ENCODE results near the gene TPCN2.

TPCN2 gene

DNA sequence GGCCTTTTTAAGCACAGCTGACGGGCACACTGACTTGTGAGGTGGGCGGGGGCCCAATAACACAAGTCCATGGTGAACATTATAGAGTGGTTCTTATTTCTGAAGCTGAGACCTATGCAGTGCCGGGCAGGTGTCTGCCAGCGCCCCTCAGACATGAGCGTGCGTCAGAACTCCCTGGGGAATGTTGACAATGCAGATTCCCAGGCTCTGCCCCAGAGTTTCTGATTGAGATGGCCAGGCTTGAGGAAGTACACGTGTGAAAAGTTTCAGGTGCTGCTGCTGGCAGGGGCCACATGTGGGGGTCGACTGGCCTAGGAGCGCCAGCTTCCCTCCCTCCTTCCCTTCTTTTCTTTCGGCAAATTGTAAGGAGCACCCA lies 46.2 kb downstream of the TPCN2 start:
- no peak for DNase-seq (ENCODE audit: low read depth)

DNA sequence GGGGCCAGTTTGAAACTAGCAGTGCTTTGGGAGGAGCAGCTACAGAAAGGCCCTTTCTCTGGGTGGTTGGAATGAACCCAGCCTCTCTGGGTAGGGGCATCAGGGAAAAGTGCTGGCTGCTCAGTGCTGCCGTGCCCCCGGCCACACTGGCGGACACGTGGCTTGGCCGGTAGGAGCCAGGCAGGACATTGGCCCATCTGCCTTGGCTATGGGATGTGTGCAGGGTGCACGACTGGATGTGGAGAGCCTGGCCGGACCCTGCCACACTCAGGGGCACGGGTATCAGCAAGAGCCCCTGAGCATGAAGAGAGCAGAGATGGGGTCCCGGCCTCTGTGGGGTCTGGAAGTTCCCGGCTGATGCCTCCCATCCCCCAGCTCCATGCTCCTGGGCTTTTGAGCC lies 46.6 kb downstream of the TPCN2 start:
- DNase-seq (ENCODE audit: low read depth), result no peak

DNA sequence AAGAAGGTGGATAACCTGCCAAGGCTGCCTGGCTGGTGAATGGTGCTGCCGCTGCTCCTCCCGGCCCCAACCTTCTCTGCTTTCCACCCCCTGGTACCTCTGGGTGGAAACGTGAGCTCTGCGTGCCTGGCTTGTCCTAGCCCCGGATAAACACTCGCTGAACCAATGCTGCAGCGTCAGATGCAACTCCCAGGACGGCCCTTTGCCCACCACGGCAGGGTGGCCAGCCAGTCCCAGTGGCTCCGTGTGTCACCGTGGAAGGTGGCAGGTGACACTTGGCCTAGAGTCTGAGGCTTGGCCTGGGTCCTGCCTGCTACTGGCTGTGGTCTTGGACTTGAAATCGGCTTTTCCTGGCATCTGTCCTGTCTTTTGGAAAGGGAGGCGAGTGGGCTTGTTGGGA lies 47.7 kb downstream of the TPCN2 start:
- no peak for DNase-seq (ENCODE audit: low read depth)

DNA sequence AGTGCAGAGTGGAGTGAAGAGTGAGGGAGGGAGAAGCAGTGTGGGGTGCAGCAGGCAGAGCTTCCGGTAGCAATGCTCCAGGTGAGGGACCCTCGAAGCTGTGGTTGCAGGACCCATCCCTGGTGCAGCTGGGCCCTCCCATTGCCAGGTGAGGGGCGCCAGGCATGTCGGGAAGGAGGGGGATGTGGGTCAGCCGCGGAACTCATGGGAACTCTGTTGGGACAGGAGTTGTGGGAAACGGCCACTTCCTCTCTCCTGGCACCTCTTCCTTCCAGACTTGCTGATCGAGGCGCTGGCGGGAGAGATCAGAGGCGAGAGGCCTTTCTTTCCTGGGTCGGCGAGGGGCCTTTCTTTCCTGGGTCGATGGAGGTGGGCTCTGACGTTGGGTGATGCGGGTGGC lies 48.5 kb downstream of the TPCN2 start:
- no peak for DNase-seq (ENCODE audit: low read depth)

DNA sequence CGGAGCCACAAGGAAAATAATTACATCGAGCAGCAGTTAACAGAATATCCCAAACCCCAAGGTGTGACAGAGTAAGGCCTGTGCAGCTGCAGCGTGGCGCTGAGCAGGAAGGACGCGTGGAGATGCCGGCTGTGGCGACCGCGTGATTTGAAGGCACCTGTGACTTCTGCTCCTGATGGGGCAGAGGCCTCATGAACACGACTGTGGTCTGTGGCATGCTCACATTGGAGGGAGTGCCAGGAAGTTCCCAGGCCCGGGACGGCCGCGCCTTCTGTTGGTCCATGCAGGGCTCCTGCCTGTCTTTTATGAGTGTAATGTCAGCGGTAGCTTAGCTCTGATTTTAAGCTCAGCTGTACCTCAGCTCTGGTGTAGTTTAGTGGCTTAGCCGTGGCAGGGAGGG lies 50.4 kb downstream of the TPCN2 start:
- DNase-seq (ENCODE audit: low read depth), result no peak

DNA sequence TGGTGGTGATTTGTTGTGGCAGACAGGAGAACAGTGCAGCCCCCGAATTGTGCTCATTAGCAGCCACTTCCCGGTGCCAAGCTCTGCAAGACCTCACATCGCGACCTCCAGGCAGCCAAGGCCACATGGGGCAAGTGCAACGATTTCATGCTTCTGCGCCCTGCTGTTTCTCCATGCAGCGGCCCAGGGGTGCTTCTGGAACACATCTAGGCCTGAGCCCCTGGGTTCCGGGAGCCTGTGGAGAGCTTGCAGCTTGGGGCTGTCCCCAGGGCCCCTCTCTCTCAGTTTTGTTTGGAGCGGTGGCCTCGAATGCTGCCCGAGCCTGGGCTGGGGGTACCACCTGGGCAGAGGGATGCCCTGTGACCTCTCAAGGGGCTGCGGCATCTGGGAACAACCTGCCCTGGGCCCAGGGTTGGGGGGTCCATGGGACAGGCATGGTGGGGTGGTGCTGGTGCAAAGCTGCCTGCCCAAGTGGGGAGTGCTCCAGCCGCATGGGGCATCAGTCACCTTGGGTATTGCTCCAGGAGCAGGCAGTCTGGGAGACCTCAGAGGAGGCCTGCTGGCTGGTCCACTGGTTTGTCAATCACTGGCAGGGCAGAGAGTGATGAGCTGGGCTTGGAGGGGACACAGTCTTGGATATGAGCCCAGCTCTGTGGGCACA lies 51.9 kb downstream of the TPCN2 start:
- DNase-seq (ENCODE audit: low read depth), result no peak

DNA sequence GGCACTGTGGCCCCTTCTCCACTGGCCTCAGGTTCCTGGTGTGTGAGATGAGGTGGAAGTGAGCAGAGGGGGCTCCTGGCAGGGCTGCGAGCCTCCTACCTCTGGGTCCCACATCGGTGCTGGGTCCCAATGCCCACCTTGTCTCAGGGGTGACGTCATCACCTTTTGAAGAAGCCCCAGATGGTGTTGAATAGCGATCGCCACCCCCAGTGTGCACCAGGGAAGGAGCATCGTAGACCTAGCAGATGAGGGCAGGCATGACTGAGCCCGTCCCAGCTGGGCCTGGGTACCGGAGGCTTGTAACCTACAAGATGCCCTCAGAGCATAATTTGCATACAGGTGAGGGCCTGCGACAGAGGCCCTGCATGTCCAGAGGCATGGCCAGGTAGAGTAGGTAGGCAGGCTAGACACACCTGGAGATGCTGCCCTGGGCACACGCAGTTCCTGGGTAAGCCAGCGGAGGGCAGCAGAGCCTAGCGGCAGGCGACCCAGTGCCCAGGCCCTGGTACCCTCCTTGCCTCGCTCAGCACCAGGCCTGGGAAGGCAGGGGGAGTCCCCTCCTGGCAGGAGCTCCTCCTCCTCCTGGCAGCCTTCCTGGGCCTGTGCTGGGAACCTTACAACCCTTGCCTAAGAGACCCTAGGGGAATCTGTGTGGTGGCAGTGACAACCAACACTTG lies 52.5 kb downstream of the TPCN2 start:
- peak; percentile 59 for DNase-seq (ENCODE audit: low read depth)

DNA sequence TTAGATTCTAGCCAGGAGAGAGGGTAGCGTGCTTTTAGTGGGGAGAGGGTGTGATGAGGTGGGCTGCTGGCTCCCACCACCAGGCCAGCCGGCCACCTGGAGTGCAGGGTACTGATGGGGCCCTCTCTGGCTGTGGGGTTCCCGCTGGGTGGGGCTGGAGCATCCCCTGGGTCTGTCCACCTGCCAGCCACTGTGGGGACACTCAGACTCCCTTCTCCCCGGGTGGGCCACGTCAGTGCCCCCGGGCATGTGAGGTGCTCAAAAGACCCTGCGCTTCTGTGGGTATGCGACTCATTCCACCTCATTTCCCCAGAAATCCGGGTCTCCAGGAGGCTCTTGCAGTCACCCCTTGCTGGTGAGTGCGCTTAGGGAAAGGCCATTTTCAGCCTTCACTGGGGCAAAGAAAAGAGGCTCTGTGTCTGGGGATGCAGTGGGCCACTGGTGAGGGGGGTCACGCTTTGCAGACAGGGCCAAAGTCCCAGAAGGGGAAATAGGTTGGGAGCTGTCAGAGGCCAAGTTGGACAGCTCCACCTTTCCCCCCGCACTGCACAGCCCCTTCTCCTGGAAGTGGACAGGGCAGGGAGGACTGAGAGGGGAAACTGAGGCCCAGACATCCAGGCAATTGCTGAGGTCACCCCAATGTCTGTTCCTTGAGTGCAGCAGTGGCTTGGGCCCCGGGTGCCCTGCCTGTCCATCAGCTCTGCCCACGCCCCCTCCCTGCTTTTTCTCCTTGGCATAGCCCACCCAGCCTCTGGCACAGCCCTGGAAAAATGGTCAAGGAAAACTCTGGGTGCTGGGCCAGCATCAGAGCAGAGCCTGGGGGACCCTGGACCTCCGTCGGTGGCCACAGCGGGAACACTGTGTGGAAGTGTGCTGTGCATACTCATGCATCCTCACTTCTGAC lies 53.3 kb downstream of the TPCN2 start:
- no peak for DNase-seq (ENCODE audit: low read depth)

DNA sequence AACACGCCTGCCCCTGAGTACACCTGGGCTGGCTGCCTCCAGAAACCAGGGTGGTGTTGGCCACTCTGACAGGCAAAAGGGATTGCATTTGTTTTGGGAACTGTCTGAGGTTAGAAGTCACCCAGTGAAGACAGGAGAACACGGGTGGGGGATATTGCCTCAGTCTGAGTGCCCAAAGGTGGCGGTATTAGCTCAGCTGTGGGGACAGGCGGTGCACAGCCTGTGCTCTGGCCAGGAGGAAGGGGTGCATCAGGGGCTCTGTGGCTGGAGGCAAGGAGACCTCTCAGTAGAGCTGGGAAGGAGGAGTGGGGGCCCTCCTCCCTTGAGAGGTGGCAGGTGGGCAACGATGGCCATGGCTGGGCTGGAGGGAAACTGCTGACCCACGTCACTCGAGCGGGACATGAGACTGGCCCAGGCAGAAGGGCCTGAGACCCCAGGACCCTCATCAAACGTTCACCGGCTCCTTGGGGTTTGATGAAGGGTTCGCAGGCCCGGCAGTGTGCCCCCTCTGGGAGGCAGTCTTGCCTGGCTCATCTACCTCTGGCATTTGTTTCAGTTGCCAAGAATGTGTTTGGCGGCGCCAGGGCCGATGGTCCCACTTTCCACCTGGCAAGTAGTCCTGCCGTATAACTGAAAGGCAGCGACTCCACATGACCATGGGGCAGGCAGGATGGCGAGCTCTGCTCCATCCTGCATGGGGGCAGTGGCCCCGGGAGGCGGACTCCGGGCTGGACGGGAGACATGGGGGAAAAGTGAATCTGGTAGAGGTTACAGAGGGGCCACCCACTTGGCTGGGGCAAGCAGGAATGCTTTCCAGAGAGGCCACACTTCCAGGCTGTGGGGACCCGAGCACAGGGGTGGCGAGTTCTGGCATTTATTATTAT lies 54.2 kb downstream of the TPCN2 start:
- no peak for DNase-seq (ENCODE audit: low read depth)

DNA sequence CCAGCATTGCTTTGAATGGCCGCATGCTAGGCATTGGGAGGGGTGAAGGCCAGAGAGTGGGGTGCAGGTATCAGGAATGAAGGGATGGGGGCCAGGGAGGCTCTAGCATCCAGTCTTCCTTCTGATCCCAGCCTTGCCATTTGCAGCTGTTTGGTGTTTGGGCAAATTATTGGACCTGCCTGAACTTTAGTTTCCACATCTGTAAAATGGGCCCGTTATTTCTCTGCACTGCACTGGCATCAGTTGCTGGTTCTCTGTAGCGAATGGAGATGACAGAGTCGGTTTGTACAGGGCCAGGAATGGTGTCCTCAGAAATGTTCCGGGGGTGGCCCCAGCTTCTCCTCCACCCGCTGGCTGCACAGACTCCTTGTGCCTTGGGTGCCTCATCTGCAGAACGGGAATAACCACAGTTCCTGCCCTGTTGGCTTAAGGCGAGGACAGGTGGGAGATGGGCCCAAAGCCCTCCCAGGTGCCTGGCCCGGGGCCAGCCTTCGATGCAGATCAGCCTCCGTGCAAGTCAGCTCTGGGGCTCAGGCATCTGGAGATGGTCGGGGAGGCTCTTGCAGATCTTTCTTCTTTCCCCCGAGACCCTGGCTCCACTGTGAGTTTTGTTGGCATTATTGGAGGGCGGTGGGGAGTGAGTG lies 55.6 kb downstream of the TPCN2 start:
- no peak for DNase-seq (ENCODE audit: low read depth)

DNA sequence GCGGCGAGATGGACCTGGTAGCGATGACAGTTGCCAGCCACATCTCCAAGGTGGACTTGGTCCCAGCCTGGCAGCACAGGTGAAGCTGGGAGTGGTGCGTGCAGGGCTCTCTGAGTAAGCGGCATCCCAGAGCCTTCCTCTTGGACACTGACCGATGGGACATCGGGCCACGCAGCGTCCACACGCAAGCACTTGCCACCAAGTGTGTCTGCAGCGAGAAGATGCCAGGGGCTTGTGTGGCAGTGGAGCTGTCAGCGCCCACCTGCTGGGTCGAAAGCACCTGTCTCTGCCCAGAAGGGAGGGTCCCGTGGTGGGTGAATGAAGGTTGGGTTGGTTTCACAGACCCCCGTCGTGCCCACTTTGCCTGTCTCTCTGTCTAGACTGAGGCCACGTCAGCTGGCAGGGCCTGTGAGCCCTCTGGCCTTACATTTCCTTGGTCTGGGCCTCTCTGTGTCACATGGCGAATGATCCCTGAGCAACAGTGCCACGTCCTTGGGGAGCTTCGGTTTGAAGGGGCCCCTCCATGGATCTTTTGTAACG lies 56.2 kb downstream of the TPCN2 start:
- DNase-seq (ENCODE audit: low read depth), result no peak

DNA sequence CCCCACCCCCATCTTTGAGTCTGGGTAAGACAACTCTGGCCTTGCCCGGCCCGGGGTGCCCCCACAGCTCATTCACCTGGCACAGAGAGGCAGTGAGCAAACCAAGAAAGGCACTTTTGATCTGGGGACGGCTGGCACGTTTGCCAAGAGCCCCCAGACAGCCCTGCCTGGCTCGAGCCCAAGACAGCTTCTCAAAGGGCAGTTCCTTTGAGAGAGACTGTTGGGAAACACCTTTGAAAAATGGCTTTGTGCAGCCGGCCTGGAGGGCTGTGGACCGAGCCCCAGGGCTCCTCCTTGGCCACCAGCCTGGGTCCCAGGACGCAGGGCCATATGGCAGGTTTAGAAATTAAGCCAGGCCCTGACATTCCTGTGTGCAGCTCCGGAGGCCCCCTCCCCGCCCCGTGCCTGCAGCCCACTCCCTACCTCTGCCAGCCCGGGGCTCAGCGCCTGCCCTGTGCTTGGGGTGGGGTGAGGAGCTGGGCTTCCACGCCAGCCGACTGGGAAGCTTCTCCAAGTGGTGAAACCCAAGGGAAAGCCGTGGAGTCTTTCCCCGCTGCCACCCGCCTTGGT lies 56.8 kb downstream of the TPCN2 start:
- DNase-seq (ENCODE audit: low read depth), result no peak

DNA sequence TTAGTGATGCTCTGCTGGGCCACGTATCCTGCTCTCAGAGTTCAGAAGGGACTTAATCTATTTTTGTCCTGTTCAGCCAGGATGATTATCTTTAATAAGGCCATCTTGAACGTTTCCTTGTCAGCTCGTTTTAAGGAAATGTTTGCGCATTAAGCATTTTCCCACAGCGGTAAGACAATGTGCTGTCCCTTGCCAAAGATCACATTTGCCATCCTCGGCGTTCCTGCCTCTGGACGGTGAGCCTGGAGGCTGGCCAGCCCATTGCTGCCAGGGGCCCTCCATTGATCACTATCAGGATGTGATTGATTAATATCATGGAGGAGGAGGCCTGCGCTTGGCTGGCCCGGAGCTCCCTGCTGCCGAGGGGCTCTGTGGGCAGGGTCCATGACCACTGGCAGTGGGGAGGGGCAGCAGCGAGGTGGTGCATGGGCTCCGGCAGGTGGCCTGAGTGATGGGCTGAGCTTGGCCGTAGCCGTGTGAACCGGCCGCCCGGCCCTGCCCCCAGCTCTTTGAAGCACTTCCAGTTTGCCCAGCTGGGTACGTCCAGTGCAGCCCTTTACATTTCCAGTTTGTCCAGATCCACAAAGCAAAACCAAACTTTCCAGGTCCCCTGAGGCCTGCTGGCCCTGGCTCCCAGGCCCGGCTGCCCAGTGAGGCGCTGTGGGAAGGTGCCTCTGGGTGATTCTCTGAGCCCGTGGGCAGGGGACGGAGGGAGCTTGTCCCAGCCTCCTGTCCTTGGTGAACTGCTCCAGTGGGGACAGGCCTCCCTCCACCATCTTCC lies 57.5 kb downstream of the TPCN2 start:
- DNase-seq (ENCODE audit: low read depth), result no peak

DNA sequence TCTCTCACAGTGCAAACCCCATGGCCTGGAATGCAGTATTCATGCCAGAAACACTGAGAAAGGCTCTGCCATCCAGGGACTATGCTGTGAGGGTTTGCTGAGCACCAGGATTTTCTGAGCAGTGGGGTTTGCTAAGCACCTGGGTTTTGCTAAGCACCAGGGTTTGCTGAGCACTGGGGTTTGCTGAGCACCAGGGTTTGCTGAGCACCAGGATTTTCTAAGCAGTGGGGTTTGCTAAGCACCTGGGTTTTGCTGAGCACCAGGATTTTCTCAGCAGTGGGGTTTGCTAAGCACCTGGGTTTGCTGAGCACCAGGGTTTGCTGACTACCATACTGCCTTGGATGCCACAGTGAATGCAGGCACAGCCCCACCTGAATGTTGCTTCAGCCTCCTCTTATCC lies 58.7 kb downstream of the TPCN2 start:
- no peak for DNase-seq (ENCODE audit: low read depth)

DNA sequence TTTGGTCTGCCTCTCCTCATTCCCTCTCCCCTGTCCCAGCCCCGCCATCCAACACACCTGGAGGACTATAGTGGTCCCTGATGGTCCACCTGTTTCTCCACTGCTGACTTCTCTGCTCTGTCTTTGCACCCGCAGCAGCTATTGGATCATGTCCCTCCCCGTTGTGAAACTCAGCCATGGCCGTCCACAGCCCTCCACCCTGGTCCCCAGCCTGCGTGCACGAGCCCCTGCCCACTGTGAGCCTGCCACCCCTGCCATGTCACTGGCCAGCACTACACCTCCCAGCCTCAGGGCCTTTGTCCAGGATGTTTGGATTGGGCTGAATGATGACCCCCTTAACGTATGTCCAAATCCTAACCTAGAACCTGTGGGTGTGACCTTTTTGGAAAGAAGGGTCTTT lies 59.3 kb downstream of the TPCN2 start:
- DNase-seq (ENCODE audit: low read depth), result no peak

DNA sequence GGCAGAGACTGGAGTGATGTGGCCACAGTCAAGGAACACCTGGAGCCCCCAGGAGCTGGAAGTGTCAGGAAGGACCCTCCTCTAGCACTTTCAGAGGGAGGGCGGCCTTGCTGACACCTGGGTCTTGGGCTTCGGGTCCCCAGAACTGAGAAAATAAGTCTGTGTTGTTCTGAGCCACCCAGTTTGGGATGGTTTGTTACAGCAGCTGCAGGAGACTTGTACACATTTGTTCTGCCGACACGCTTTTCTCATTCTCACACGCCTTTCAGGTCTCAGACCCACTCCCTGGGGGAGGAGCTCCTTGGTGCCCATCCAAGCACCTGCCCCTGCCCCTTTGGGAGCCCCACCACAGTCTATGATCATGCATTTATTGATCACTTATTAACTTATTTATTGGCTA lies 59.8 kb downstream of the TPCN2 start:
- no peak for DNase-seq (ENCODE audit: low read depth)

DNA sequence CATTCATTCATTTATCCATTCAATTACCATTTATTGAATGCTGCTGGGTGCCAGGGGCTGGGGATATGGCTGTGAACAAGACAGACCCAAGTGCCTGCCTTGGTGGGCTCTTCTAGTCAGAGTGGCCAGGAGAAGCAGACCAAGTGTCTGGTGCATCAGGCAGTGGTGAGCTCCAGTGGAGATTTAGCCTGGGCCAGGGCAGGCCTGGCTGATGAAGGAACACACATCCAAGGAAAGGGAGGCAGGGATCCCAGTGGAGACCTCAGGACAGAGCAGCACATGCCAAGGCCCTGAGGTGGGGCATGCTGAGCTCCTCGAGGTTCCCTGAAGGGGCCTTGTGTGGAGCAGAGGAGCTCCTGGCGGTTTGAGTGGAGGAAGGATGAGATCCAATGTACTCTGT lies 60.4 kb downstream of the TPCN2 start:
- no peak for DNase-seq (ENCODE audit: low read depth)

DNA sequence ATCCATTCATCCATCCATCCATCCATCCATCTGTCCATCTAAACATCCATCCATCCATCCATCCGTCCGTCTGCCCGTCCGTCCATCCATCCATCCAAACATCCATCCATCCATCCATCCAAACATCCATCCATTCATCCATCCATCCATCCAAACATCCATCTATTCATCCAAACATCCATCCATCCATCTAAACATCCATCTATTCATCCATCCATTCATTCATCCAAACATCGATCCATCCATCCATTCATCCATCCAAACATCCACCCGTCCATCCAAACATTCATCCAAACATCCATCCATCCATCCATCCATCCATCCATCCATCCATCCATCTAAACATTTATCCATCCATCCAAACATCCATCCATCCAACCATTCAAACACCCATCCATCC lies 61.7 kb downstream of the TPCN2 start:
- DNase-seq (ENCODE audit: low read depth), result no peak

DNA sequence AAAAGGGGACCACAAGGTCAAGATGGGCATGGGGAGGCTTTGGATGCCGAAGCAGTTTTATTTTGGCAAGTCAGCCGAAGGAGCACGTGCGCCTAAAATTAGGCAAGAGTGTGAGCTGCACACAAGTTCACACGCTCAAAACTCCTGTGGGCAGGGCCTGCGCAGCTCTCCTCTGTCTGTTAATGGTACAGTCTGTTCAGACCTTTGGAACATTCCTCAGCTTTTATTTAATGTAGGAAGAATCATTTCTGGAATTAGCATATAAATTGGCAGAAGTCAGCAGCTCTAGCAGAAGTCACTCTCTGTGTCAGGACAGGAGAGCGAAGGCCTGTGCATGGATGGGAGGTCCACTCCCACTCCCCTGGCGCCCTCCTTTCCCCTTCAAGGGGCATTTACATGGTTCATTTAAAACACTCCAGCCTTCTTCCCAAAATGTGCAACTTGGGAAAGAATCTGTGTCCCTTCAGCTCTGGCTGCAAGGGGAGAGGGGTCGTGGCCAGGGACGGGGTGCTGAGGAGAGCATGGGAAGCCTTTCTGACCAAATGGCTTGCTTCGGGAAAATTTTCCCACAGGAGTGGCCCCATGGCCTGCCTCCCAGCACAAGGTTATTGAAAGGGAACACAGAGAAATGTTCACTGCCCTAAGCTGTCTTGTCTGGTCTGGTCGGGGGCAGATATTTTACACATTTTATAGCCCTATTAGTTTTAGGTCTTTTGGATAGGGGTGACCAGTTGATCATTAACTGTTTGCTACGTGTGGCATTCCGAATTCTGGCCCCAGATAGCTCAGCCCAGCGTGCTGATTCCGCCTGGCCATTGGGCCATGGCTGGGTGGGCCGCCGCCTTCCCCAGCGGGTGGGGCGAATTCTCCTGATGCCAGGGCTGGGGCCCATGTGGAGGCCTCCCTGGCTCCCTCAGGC lies 63.2 kb downstream of the TPCN2 start:
- no peak for DNase-seq (ENCODE audit: low read depth)
